ENCODE data around the gene DLGAP1.

The DLGAP1 gene

DNA sequence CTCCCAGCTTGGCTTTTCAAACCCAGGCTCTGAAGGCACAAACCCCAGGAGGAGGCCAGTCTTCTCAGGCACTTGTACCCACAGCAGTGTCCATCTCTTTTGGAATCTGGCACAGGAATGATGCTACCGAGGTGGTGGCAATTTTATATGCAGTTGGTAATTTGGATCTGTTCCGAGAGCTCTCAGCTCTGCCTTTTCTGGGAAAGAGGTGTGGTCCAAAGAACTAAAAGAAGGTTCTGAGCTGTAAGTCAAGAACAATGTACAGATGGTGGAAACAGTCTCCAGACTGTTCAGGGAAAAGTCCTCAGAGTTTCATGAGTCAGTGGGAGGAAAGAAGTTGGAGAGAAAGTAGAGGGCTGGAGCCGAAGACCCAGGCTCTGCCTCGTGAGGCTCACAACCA, 651.8 kb downstream of the DLGAP1 start:
- no peak for DNase-seq

- DNase-seq = no peak
Observed at GRCh38 chr18:3799515-3799914, 655.6 kb downstream of the DLGAP1 start.

DNA sequence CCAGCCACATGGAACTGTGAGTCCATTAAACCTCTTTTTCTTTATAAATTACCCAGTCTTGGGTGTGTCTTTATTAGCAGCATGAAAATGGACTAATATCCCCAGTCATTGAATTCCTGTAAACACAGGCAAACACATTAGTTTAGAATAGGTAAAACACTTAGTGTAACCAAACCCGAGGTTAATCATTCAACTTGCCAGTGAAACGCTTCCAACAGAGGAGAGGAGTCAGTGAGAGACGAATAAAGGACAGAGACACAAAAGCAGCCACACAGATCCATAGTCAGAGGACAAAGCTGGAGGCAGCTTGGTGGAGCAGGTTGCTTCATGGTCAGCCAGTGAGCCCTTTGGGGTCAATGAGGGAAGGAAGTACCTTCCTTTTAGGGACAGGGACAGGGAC, 657.1 kb downstream of the DLGAP1 start:
- DNase-seq = no peak

DNA sequence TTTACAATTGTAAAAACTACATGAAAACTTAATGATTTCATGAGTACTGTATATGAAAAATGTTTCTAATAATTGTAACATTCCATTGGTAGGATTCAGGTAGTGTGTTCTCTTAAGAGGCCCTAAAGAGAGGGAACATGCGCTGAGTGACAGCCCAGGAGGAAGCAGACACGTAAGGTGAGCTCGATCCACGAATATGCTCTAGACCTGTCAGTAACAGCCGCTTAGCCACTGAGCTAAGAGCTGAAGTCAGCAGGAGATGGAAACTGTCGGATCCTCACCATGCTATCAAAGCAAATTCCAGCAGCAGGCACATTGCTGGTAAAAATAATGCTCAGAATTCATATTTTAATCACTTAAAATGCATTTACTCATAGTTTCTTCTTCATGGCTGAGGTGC, 658.7 kb downstream of the DLGAP1 start:
- no peak for DNase-seq

GRCh38 chr18:3794537-3795348, 660.4 kb downstream of the DLGAP1 start:
- DNase-seq = peak; percentile 75

GRCh38 chr18:3793545-3793944, 661.6 kb downstream of the DLGAP1 start:
- DNase-seq = no peak

GRCh38 chr18:3793111-3793510, 662.0 kb downstream of the DLGAP1 start:
- no peak for DNase-seq

DNA sequence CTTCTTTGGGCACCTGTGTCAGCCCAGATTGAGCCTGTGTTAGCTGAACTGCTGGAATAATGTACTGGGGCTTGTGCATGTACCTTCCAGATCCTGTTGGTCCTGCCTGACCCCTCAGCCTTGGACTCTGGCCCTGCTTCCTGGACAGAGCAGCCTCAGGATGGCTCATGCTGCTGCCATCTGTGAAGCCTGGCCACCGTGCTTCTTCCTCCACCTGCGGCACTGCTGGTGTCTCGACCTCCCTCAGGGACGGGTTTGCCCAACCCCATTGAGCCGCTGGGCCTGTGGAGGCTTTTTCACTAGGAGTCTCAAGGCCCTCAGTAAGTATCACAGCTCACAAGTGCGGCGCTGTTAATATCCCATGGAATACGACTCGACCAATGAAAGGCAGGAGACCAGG, 662.4 kb downstream of the DLGAP1 start:
- no peak for DNase-seq

- no peak for DNase-seq
Observed at GRCh38 chr18:3791238-3791637, 663.9 kb downstream of the DLGAP1 start.

DNA sequence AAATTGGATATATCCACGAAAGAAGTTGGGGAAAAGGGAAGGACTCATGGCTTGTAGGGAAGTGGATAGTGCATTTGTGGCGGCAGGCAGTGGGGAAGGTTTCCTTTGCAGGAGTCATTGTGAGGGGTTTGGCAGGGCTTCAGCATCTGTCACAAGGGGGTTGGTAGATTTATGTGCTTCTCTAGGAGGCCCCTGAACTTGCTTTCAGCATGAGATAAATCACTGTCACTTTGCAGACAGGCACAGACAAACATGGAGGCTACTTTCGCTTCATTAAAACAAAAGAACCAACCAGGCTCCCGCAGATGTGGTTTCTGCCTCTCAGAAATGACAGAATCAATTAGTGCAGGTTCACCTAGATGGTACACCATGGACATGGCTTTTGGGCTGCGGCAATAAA, 664.4 kb downstream of the DLGAP1 start:
- no peak for DNase-seq

DNA sequence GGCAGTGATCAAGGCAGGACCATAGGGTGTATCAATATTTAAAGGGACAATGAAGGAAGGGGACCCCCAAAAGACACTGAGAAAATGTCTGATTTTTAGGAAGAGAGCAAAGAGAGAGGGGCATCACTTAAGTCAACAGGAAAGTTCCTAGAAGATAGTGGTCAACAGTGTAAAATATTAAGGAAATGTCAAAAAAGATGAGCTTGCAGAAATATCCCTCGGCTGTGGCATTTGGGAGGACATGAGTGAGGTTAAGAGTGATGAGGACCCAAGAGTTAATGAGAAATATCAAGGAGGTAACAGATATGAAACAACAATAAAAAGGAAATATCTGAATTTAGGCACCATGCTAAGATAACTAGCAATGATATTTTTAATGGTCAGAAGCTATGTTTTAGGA, 665.6 kb downstream of the DLGAP1 start:
- DNase-seq = no peak

DNA sequence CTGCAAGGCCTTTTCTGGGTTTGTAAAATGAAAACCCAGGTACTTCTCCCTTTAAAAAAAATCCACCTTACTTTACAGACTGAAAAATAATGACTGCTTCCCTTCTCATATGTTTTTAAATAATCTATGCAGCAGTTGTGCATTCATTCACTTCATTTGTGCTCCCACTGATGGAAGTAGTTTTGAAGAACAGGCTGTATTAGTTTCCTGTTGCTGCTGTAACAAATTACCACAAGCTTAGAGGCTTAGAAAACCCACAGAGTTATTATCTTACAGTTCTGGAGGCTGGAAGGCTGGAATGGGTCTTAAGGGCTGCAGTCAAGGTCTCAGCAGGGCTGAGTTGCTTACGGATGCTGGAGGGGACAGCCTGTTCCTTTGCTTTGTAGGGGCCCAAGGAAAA, 670.2 kb downstream of the DLGAP1 start:
- no peak for DNase-seq

- no peak for DNase-seq
Observed at GRCh38 chr18:3782901-3783300, 672.2 kb downstream of the DLGAP1 start.

GRCh38 chr18:3777719-3778118, 677.4 kb downstream of the DLGAP1 start:
- DNase-seq = no peak

- DNase-seq = no peak
Observed at GRCh38 chr18:3777122-3777521, 678.0 kb downstream of the DLGAP1 start.

DNA sequence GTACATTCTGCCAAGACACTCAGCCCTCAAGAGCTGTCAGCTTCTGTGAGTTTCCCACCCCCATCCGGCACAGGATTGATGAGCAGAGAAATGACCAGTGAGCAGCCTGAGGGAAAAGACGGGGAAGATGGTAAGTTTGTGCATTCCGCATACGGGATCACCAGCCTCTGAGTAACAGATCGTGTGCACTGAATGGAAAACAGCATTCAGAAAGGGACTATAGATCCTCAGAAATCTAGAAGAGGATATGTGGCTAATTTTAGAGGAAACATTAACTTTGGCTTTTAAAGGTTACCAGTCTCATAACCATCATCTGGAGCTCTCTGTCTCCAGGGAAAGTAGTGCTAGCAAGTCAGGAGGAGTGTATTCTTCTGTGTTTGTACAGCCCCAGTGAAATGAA, 679.1 kb downstream of the DLGAP1 start:
- DNase-seq = no peak

DNA sequence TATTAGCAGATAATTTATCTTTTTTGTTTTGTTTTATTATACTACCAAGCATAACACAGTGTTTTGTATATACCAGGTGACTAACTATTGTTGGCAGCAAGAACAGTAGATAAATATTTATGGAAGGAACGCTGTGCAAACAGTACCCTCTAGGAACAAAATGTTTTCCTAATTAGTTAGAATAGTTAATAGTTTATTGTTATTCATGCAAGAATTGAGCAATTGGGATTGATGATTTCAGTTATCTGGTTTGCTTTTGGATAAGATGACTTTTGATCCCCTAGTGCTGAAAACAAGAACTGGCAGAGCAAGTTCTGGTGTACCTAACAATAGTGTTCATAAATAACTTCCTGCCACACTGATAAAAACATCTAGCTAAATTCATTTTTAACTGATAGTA, 681.8 kb downstream of the DLGAP1 start:
- DNase-seq = no peak

GRCh38 chr18:3771121-3771971, 683.8 kb downstream of the DLGAP1 start:
- DNase-seq = peak; percentile 72

DNA sequence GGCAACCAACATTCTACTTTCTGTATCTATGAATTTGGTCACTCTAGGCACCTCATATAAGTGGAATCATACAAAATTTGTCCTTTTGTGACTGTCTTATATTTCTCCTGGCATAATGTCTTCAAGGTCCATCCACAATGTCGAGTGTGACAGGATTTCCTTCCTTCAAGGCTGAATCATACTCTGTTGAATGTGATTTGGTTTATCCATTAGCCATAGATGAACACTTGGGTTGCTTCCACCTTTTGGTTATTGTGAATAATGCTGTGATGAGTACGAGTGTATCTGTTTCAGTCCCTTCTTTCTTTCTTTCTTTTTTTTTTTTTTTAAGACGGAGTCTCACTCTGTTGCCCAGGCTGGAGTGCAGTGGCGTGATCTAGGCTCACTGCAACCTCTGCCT, 693.8 kb downstream of the DLGAP1 start:
- DNase-seq = no peak

GRCh38 chr18:3760741-3761140, 694.4 kb downstream of the DLGAP1 start:
- no peak for DNase-seq

DNA sequence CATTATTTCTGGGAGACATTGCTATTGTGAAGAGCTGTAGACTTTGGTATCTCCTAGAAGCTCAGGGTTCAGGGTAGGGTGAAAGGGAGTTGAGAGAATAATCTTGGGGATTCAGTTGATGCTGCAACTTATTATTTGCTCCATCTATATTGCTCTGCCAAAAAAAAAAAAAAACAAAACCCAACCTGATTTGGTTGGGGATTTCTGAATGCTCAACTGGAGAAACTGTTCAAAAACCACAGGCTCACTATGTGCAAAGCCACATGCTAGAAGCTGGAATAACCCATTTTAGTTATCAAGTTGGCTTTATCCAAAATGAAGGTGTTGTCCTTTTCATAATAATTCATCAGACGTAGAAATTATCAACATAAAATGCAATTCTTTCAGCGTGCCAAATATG, 696.0 kb downstream of the DLGAP1 start:
- no peak for DNase-seq

GRCh38 chr18:3758531-3758930, 696.6 kb downstream of the DLGAP1 start:
- no peak for DNase-seq

DNA sequence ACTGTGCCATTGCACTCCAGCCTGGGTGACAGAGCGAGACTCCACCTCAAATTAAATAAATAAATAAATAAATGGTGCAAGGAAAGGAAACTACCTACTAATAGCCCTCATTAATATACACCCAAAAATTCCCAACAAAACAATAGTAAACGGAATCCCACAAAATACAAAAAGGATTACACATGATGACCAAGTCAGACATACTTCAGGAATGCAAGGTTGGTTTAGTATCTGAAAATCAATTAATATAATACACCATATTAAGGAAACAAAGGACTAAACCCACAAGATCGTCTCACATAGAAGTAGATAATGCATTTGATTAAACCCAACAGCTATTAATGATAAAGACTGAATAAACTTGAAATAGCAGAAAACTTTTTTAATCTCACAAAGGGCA, 697.7 kb downstream of the DLGAP1 start:
- DNase-seq = no peak

DNA sequence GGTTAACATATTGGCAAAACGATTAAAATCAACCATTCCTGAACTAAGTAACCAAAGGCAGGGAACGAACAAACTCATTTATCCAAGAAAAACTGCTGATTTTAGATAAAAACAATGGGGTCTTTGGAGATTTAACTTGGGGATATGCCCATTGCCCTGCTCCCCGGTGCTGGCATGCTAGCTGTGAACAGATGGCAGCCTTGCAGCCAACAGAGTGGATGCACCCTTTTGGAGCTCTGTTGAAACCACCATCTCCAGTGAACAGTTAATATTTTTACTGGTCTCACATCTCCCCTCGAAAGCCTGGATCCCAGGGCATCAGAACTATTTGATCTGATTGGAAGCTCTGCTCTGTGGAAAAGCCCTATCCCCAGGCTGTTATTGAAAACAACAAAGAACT, 702.0 kb downstream of the DLGAP1 start:
- DNase-seq = no peak

Measured in T1000 (cell line).